ENCODE measurements around the gene SF3A2.

SF3A2 gene

GRCh38 chr19:2236314-2237050, at the start of gene SF3A2, which contains the start of gene PLEKHJ1:
SF3A2 (plus strand) TSS chr19:2236824; CDS start chr19:2243419, 6,595 bp downstream.
PLEKHJ1 (minus strand) TSS chr19:2236329; CDS start chr19:2236248, 81 bp downstream.
- TF ChIP-seq CTCF (IDR thresholded peaks at IDR 0.05) = peak; percentile 99
- H3K27ac ChIP-seq = peak within 1 kb of the TSS; percentile 98 to 100
- peak within 1 kb of the TSS; percentile 98 for H3K4me3 ChIP-seq
- DNase-seq (ENCODE audit: low spot score) = peak; percentile 98

GRCh38 chr19:2187159-2187558, 49.5 kb upstream of the SF3A2 start:
- Histone ChIP-seq H3K27ac (peak overlapping the region; percentile 87 to 93), H3K4me3 (no peak overlapping the region)
- no peak for TF ChIP-seq CTCF (IDR thresholded peaks at IDR 0.05)
- DNase-seq (ENCODE audit: low spot score) = no peak

DNA sequence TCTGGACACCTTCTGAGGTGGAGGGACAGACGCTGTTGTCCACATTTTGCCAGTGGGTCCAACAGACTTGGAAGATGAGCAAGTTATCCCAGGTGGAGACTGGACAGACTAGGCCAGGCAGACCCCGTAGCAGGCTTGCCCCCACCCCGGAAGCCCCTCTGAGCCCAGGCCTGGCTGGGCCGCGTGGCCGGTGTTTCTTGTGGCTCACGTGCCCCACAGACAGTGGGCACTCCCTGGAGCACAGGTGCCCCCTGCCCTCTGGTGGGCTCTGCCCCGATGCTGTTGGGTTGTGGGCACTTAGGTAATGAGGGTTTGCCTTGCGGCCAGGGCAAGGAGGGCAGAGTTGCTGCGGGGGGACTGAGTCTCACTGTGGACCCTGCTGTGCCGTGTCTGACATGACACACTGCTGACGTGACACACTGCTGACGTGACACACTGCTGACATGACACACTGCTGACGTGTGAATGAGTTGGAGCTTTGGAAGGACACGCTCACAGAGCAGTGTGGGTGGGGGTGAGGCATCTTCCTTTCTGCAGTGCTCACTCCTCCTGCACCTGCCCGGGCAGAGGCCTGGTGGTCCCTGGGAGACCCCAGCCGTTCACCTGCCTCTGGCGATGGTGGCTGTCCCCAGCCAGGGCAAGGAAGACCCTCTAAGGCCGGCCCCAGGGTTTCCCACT, 47.8 kb upstream of the SF3A2 start:
- Histone ChIP-seq H3K27ac (peak overlapping the region in 1 of 2 donors; percentile 38), H3K4me3 (no peak overlapping the region)
- TF ChIP-seq CTCF (IDR thresholded peaks at IDR 0.05) = no peak
- DNase-seq (ENCODE audit: low spot score) = no peak

DNA sequence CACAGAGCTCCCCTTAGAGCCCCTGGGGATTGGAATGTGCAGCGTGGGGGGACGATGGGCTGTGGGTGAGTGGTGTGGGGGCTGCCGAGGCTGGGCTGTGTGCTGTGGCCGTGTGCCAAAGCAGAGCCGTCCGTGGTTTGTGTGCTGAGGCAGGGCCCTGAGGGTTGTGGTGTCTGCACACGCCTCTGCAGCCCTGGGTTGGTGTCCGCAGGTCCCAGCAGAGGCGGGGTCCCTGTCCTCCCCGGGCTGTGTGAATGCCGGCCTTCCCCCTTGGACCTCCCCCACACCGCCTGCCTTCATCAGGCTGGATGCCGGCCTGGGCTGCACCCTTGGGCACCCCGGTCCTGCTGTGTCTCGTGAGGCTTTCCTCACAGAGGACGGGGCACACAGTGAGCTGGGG, 46.7 kb upstream of the SF3A2 start:
- H3K27ac ChIP-seq = no peak overlapping the region
- no peak for DNase-seq (ENCODE audit: low spot score)
- no peak for TF ChIP-seq CTCF (IDR thresholded peaks at IDR 0.05)
- no peak overlapping the region for H3K4me3 ChIP-seq

GRCh38 chr19:2190848-2191455, 45.7 kb upstream of the SF3A2 start:
- H3K4me3 ChIP-seq = no peak overlapping the region
- no peak for DNase-seq (ENCODE audit: low spot score)
- TF ChIP-seq CTCF (IDR thresholded peaks at IDR 0.05) = no peak
- no peak overlapping the region for H3K27ac ChIP-seq

- DNase-seq (ENCODE audit: low spot score) = no peak
- Histone ChIP-seq H3K4me3 (no peak overlapping the region), H3K27ac (no peak overlapping the region)
- TF ChIP-seq CTCF (IDR thresholded peaks at IDR 0.05) = no peak
Observed at GRCh38 chr19:2191456-2192310, 44.9 kb upstream of the SF3A2 start.

Measured in coronary artery (tissue), 2 donors.